ENCODE data around the gene PHLDB1. TPM values are rescaled to one million over a fixed set of nuclear protein-coding genes. Genes with fewer than 3 reads are reported as not detected.

The PHLDB1 gene
- total RNA-seq, 2 donors from 2014 or later, result 206 to 377 TPM

- Histone ChIP-seq H3K4me1 (ENCODE audit: control insufficient read depth in 1 of 2, low read depth in 2 of 2) (peaks cover 4 to 30% of the 10 kb centered on the region in 2 donors), H3K36me3 (peaks cover 67% of the 10 kb centered on the region), H3K27me3 (replicated peaks; ENCODE audit: insufficient read depth) (no peaks in the 10 kb centered on the region), H3K9me3 (no peaks in the 10 kb centered on the region), H3K27ac (no peak overlapping the region), H3K4me3 (no peak overlapping the region)
- DNase-seq (ENCODE audit: low spot score), result no peak
- no peak for TF ChIP-seq CTCF (IDR thresholded peaks at IDR 0.05)
- no peak for ATAC-seq (ENCODE audit: insufficient number of reproducible peaks, low FRiP score, low read depth)
Measured at GRCh38 chr11:118639899-118640298, 32.5 kb downstream of the PHLDB1 start.

GRCh38 chr11:118640332-118641154 is 33.1 kb downstream of the PHLDB1 start:
- H3K36me3 ChIP-seq, result peaks cover 73% of the 10 kb centered on the region
- peaks cover 0 to 23% of the 10 kb centered on the region in 2 donors for H3K4me1 ChIP-seq (ENCODE audit: control insufficient read depth in 1 of 2, low read depth in 2 of 2)
- ATAC-seq (ENCODE audit: insufficient number of reproducible peaks, low FRiP score, low read depth), result no peak
- peak overlapping the region in 1 of 2 donors; percentile 24 for H3K27ac ChIP-seq
- DNase-seq (ENCODE audit: low spot score), result no peak
- H3K9me3 ChIP-seq, result no peaks in the 10 kb centered on the region
- H3K4me3 ChIP-seq, result no peak overlapping the region
- TF ChIP-seq CTCF (IDR thresholded peaks at IDR 0.05), result no peak
- no peaks in the 10 kb centered on the region for H3K27me3 ChIP-seq (replicated peaks; ENCODE audit: insufficient read depth)

GRCh38 chr11:118641397-118642019 is 34.1 kb downstream of the PHLDB1 start:
- Histone ChIP-seq H3K9me3 (no peaks in the 10 kb centered on the region), H3K27ac (no peak overlapping the region), H3K4me1 (ENCODE audit: control insufficient read depth in 1 of 2, low read depth in 2 of 2) (peaks cover 0 to 18% of the 10 kb centered on the region in 2 donors), H3K4me3 (no peak overlapping the region), H3K36me3 (peaks cover 75% of the 10 kb centered on the region), H3K27me3 (replicated peaks; ENCODE audit: insufficient read depth) (no peaks in the 10 kb centered on the region)
- ATAC-seq (ENCODE audit: insufficient number of reproducible peaks, low FRiP score, low read depth) (no peak), DNase-seq (ENCODE audit: low spot score) (no peak)
- no peak for TF ChIP-seq CTCF (IDR thresholded peaks at IDR 0.05)

GRCh38 chr11:118643142-118643994 is 36.0 kb downstream of the PHLDB1 start:
- Histone ChIP-seq H3K27ac (peak overlapping the region in 1 of 2 donors; percentile 3), H3K36me3 (peaks cover 80% of the 10 kb centered on the region), H3K27me3 (replicated peaks; ENCODE audit: insufficient read depth) (no peaks in the 10 kb centered on the region), H3K4me1 (ENCODE audit: control insufficient read depth in 1 of 2, low read depth in 2 of 2) (peaks cover 0 to 18% of the 10 kb centered on the region in 2 donors), H3K9me3 (no peaks in the 10 kb centered on the region), H3K4me3 (no peak overlapping the region)
- TF ChIP-seq CTCF (IDR thresholded peaks at IDR 0.05), result no peak
- no peak for ATAC-seq (ENCODE audit: insufficient number of reproducible peaks, low FRiP score, low read depth)
- no peak for DNase-seq (ENCODE audit: low spot score)

- H3K27me3 ChIP-seq (replicated peaks; ENCODE audit: insufficient read depth), result no peaks in the 10 kb centered on the region
- peaks cover 0 to 18% of the 10 kb centered on the region in 2 donors for H3K4me1 ChIP-seq (ENCODE audit: control insufficient read depth in 1 of 2, low read depth in 2 of 2)
- peaks cover 84% of the 10 kb centered on the region for H3K36me3 ChIP-seq
- H3K27ac ChIP-seq, result peak overlapping the region in 1 of 2 donors; percentile 3
- no peak overlapping the region for H3K4me3 ChIP-seq
- no peak for TF ChIP-seq CTCF (IDR thresholded peaks at IDR 0.05)
- DNase-seq (ENCODE audit: low spot score), result no peak
- no peaks in the 10 kb centered on the region for H3K9me3 ChIP-seq
- ATAC-seq (ENCODE audit: insufficient number of reproducible peaks, low FRiP score, low read depth), result no peak
Measured at GRCh38 chr11:118643995-118644345, 36.6 kb downstream of the PHLDB1 start.
